NCI-H524 treated with DMSO at 0.1 percent for 48 hours (cell line): ENCODE measurements around the gene NFIL3.
A peak's percentile ranks its signal among the peaks of the same experiment; 100 is the strongest.

Experiments used
- DNase-seq: peaks from one replicate; lab custom pipeline; 2025; lab: John Stamatoyannopoulos, UW

NFIL3 gene

GRCh38 chr9:91421971-91422757 lies 1.5 kb downstream of the NFIL3 start:
- no peak for DNase-seq

DNA sequence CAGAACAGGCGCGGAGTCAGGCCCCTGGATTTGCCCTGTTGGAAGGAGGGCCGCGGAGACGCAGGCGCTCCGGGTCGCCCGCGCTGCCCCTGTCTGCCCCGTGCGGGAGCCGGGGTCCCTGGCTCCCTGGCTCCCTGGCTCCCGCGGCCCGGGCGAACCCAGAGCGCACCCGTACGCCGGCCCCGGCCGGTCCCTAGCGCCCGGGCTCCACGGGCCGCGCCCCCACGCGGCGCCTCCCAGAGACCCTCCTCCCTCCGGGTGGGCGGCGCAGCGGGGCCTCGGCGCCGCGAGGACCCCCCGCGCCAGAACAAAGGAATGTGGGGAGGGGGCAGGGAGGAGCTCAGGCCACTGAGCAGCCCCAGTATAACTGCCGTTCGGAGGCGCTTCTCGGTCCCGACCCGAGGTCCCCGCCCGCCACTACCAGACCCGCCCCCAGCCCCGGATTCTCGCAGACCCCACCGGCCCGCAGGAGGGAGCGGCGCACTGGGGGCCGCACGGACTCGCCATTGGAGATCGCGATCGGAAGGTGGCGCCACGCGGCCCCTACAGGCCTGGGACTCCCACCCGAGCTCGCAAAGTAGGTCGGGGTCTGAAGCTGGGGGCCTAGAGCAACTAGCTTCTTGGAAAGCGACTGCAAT lies 2.4 kb downstream of the NFIL3 start:
- DNase-seq: no peak

GRCh38 chr9:91420501-91421127 lies 3.0 kb downstream of the NFIL3 start:
- DNase-seq: no peak

GRCh38 chr9:91419222-91420191 lies 4.1 kb downstream of the NFIL3 start:
- no peak for DNase-seq

DNA sequence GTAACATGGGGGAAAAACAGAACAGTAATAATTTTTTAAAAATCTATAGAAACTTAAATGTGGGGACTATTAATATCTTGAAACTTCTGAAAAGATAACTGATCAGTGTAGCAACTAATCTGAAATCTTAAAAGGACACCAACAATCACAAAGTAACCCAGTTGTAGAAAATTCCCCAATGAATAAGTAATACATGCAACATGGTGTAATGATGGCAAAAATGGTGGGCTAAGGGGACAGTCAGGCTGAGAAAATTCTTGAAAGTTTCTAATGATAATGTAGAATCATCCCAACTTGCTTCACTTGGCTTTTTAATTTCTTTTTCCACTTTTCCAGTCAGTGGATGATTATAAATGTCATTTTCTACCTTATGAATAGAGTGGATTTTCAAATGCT lies 5.4 kb downstream of the NFIL3 start:
- no peak for DNase-seq

DNA sequence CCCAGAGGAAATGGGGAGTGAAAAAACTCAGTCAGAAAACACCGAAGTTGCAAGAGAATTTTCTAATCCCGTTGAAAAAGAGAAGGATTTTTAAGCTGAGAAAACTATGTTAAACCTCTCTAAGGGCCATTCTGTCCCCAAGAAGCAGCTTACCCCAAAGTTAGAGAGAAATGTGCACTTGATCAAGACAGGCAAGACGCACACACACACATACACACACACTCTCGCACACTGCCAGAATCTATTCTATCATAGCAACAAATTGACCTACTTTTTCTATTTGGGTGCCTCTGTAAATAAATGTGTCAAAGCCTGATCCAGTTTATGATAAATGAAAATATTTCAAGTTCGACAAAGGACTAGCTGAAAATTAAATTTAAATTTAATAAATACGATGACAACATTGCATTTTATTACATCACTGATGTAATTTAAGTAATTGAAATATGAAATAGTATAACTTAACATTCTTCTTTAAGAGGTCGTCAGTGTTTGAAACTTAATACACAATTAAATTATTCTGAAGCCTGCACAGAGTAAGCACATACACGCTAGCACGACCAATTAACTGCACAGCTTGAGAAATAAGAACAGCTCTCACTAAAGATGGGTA lies 5.9 kb downstream of the NFIL3 start:
- DNase-seq: peak; percentile 16

GRCh38 chr9:91416096-91416712 lies 7.4 kb downstream of the NFIL3 start:
- DNase-seq: no peak

GRCh38 chr9:91415290-91415689 lies 8.3 kb downstream of the NFIL3 start:
- DNase-seq: no peak

- no peak for DNase-seq
These were observed 10.7 kb downstream of the NFIL3 start for GRCh38 chr9:91412941-91413340.

GRCh38 chr9:91411096-91411771 lies 12.4 kb downstream of the NFIL3 start:
- DNase-seq: no peak

- no peak for DNase-seq
These were observed 13.5 kb downstream of the NFIL3 start for GRCh38 chr9:91410161-91410560.

GRCh38 chr9:91408475-91408874 lies 15.2 kb downstream of the NFIL3 start:
- no peak for DNase-seq

GRCh38 chr9:91407580-91408318 lies 15.9 kb downstream of the NFIL3 start:
- DNase-seq: no peak

- DNase-seq: no peak
These were observed 18.1 kb downstream of the NFIL3 start for GRCh38 chr9:91405343-91406077.

DNA sequence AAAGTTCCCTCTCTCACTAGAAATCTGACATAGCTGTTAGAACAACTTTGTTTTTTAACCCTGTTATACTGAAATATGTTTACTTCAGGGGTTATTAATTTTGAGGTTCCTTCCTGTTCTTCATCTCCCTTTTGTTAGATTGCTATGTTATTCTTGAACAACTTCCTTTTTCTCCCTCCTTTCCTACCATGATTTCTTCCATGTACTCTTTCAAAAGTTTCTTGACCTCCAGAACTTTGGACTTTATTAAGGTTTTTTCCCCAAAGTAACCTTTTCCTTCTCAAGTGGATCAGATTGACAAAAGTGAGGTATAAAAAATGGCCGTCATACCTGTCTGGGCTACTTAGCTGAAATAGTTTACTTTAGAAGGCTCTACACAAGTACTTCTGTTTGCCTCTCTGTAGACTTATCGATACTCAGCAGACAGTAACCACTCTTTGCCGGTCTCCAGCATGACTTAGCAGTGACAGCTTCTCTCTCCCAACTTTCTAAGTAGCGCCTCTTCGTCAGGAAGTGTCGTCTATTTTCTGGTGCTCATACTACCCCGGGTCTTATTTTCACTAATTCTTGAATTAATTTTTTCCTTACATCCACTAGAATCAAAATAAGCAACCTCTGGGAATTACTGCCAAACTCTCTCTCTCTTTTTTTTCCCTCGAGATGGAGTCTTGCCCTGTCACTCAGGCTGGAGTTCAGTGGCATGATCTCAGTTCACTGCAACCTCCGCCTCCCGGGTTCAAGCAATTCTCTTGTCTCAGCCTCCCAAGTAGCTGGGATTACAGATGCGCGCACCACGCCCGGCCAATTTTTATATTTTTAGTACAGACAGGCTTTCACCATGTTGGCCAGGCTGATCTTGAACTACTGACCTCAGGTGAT lies 19.7 kb downstream of the NFIL3 start:
- no peak for DNase-seq

- DNase-seq: no peak
These were observed 24.7 kb downstream of the NFIL3 start for GRCh38 chr9:91398926-91399325.

- no peak for DNase-seq
These were observed 27.8 kb downstream of the NFIL3 start for GRCh38 chr9:91395553-91396471.
